Measurements from ENCODE around the gene NR6A1. TPM values are rescaled to one million over a fixed set of nuclear protein-coding genes. Genes with fewer than 3 reads are reported as not detected.

Gene NR6A1
- polyA plus RNA-seq, 1 donor: 1.1 TPM

DNA sequence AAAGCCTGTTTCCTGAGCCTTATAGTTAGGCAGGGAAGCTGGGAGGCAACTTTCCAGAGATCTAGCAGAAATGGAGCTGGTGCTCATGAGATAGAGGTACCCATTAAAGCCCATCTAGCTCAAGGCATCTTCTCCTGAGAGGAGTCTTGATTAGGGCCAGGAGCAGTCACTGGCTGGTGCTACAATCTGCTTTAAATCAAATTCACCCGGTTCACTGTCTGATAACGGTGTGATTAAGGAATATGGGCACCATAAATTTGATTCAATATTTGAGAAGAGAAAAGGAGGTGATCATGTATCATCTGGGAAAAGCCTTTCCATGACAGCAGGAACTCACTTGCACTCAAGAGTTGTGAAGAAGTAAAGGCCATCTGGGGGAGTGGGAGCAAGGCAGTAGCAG is 240.0 kb downstream of the NR6A1 start:
- no peak for DNase-seq (ENCODE audit: low read depth)

DNA sequence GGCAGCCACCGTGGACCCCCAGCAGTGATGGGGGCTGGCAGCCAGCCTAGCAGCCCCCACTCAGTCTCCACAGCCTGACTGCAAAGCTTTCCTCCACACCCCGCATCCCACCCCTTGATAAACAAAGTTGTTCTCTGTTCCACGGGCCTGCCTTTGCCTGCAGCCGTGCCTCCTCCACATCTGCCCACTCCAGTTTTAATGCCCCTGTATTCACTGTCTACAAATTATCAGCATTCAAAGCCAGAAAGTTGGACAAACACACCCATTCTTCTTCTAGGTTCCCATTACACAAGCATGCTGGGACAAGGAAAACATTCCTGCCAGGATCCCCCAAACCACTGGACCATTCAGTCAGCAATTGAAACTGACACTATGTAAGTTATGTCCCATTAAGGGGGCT is 240.9 kb downstream of the NR6A1 start:
- DNase-seq (ENCODE audit: low read depth): no peak

DNA sequence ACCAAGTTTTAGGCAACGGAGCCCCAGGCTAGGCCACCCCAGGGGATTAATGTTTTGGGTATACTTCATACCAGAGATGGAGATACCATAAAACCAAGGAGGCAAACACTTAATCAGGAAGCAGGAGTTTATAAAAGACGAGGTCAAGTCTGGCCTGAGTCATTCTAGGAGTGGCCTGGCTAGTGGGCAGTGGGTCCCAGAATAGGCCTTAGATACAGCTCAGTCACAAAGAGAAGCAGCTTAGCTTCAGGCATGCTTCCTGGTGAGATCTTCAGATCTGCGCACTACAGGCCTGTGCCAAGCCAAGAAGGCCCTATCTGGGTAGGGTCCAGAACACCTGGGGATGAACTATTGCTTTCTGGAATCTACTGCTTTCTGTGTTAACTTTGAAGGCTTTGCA is 243.3 kb downstream of the NR6A1 start:
- no peak for DNase-seq (ENCODE audit: low read depth)

DNA sequence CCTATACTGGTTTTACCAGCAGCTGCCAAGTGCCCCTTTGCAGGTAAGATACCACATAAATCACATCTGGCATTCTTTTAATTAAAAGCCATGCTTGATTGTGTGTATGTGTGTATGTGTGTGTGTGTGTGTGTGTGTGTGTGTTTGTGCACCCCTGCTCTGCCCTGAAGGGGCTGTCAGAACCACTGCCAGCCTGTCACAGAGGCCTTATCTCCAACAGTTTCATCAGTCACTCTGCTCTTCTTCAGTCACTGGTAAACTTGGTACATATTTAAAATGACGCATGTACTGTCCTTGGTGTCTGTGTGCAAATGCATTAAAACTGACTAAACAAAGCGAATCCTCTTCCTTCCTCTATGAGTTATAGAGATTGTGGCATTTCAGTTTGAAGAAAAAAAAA is 244.9 kb downstream of the NR6A1 start:
- DNase-seq (ENCODE audit: low read depth): no peak

DNA sequence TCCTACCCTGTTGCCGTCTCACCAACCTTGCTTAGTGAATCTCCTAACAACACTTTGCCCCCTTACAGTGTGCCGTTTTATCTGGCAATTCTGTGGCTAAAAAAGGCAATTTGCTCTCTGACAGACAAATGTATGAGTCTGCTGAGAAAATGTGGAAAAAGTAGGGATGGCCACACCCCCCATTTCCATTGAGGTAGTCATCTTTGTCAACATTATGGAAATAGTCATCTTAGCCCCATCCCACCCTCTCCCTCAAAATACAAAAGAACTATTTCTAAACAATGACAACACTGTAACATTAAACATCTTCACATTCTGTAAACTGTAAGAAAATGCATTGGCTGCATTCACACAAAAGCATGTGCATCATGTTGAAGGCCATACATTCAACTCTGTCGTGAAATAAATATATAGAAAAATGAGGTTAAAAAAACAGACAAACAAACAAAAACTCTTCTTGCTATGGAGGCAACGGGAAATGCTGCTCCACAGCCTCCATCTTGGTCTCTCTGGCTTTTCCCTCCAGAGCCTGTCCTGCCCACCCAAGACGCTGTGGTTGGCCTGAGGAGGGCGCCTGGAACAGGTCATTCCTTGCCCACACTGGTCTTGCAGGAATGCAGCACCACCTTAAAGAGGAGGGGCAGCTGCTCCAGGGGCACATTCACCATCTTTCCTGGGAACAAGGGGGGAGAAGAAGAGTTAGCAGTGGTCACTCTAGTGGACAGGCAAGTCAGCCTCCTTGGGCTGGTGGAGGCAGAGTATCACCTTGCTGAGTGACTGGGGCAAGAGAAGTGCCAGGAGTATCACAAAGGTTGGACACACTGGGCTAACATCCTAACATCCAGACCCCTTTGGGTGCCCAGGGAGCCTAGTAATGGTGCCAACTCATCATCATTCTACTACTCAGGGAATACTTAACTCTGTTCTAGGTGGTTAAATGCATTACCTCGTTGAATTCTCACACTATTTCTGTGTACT is 248.7 kb downstream of the NR6A1 start:
- no peak for DNase-seq (ENCODE audit: low read depth)

DNA sequence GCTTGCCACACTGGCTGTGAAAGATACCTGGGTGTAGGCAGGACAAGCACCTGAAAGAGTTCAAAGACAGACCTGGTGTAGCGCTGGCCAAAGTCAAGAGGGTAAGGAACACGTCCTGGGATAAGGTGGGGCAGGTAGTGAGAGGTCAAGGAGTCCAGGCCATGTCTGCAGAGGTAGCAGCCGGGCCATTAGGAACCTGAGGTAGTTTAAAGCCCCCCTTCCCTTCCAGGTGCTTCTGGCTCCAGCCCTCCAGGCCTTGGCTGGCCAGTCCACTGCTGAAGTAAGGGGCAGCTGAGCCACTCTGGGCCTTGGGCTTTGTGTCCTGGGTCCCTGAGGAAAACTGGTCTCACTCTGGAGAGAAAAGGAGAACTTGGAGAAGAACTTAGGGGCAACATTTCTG is 250.0 kb downstream of the NR6A1 start:
- DNase-seq (ENCODE audit: low read depth): no peak

DNA sequence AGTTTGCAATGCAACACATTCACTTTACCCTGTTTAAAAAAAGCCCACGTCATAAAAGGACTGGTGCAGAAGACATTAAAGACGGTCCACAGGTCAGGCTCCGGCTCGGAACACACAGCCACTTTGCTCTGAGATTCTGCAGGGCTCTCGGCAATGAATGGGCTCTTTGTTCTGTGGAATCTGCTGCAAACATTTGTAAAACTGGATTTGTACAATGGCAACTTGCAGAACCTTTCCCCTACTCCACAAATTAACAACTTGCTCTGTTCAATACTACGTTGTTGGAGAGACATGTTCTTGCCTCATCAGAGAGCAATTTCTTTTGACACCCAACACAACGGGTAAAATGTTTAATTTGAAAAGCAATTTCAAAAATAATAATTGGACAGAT is 250.9 kb downstream of the NR6A1 start:
- no peak for DNase-seq (ENCODE audit: low read depth)

DNA sequence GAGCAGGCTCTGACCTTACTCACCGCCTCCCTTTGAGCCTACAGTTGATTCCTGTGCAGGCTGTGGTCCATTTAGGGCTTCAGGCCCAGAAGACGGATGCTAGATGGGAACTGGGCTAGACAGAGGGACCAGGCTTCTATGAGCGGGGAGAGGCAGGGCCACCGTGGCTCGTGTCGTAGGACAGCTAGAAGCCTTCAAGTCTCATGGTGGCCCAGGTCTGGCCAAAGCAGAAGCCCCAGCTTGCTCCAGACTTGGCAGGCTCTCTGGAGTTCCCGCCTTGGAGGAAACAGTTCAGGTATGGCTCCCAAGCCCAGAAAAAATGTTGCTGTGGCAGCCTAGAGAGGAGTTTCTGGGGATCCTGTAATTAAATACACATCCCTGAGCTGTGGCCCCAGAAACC is 253.0 kb downstream of the NR6A1 start:
- DNase-seq (ENCODE audit: low read depth): no peak

DNA sequence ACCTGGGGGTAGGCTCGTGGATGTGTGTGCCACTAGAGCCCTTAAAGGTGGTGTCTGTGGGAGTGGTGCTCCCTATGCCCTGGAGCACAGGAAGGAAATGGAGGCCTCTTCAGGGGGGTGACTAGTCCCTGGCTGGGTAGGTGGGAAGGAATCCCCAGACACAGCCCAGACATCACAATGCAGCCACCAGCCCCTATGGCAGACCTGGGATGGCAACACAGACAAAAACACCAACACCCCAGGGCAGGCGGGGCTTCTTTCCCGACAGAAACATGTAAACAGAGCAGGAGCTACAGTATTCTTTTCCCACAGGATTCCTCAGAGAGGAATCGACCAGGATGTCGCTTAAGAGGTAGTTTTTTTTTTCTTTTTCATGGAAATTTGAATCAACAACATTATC is 253.5 kb downstream of the NR6A1 start:
- DNase-seq (ENCODE audit: low read depth): no peak

DNA sequence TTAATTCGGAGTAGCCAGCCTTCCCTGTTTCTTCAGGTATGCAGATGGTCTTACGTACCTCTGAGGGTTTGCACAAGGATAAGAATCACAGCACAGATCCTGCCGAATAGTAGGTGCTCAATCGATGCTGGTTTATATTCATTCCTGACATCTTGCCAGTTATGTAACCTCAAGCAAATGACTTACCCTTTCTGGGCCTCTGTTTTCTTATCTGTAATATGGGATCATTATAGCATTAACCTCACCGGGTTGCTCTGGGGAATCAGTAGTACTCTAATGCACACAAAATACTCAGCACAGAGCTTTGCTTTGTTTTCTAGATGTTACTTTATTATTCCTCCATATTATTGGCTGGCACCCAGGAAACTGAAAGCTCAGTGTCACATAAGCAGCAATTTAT is 256.2 kb downstream of the NR6A1 start:
- DNase-seq (ENCODE audit: low read depth): no peak

DNA sequence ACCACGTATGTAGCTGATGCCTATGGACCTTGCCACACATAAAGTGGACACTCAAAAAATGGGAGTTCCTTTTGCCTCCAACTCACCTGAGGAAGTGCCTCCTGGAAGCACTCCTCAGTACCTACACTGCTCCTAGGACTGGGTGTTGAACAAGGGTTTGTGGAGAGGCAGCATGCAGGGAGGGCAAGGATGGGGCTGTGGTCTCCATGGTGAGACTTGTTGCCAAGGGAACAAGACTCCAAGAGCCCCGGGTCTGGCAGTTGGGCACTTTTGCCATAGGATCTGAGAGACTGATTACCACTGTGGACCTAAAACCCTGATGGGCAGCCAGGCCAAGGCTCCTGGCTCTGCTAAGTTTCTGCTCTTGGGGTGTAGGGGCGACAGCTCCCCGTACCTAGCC is 257.0 kb downstream of the NR6A1 start:
- no peak for DNase-seq (ENCODE audit: low read depth)

DNA sequence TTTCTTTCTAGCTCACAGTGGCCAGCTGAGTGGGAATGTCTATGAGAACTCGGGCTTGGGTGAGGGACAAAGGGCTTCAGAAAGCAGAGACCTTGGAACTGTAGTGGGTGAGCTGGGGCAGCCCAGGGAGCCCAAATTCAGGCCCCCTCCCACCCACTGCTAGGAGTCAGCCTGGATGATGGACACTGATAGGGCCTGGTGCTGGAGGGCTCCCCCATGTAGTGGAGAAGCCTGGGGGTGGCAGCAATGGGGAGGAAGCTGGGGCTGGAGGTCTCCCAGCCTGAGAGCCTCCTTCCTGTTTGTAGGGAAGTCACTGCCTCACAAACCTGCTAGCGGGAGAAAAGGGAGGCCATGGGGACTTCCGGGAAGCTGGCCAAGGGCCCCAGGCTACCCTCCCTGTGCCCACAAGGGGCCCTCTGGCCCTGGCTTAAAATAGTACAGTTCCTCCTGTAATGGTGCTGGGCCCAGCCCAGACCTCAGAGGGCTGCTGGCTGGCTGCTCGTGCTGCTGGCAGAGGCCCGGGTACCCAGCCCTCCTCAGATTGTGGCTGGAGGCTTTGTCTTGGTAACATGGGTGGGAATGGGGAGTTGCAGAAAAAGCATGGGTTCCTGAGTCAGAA is 257.6 kb downstream of the NR6A1 start:
- DNase-seq (ENCODE audit: low read depth): no peak

DNA sequence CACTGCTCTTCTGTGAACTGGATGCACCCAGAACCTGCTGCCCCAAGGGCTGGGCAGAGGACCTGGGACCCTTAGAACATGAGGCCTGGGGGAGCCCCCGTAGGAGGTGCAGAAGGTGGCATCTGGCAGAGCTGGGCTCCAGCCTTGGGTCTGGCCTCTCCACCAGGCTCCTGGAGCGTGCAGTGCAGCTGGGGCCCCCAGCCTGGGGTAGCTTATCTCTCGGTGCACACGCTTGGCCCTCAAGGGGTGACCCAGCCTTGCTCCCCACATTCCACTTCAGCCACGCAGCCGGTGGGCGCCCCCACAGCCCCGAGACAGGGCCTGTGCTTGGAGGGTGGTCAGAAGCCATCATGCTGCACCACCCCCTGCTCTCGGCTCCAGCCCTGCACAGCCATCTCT is 258.3 kb downstream of the NR6A1 start:
- no peak for DNase-seq (ENCODE audit: low read depth)

DNA sequence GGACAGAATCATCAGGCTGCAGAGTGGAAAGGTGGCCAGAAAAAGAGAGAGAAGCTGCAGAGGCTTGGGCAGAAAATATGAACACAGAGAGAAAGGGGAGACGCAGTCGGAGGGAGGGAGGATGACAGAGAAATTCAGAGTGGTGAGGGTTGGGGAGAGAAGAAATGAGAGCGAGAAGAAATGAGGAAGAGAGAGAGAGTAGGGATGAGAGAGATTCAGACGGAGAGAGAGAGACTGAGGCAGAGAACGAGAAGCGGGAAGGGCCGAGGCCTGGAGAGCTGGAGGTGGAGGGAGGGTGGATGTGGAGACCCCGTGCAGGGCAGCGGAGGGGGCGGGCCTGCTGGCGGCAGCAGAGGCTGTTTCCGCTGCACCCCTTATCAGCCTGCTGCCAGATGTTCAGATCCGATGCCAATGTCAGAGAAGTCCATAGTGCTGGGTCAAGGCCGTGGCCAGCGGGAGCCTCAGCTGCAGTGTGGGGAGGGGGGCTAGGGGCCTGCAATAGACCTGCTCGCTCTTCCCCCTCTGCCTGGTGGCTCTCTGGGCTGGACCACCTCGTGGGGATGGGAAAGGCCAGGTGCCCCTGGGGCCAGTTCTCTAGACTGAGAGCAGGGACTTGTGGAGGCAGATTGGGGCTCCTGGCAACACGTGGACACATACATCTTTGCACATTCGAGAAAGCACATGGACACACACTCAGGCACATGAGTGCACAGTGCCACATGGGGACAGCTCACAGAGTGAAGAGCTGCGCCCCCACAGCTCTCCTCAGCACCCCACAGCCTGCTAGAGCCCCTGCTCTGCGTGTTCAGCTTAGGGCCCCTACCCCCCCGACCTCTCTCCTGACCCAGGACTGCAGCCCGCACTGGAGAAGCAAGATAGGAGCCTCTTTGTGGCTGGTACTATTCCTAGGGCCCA is 259.0 kb downstream of the NR6A1 start:
- DNase-seq (ENCODE audit: low read depth): no peak

DNA sequence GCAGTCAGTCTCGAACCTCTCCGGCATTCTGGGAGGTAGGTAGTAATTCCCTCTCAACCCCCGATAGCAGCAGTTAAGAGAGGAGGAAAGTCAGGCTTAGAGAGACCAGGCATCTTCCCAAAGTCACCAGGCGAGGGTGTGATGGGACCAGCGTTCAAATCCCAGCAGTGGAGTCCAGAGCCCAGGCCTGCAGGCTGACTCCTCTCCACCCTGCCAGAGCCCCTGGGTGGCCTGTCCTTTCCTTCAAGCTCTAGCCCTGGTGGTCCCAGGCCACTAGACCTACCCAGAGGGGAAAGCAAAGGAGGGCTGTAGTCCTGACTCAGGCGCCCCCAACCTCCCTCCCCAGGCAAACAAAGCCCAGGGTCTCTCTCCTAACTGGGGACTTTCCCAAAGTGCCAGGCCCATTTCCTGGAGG is 259.7 kb downstream of the NR6A1 start:
- no peak for DNase-seq (ENCODE audit: low read depth)

DNA sequence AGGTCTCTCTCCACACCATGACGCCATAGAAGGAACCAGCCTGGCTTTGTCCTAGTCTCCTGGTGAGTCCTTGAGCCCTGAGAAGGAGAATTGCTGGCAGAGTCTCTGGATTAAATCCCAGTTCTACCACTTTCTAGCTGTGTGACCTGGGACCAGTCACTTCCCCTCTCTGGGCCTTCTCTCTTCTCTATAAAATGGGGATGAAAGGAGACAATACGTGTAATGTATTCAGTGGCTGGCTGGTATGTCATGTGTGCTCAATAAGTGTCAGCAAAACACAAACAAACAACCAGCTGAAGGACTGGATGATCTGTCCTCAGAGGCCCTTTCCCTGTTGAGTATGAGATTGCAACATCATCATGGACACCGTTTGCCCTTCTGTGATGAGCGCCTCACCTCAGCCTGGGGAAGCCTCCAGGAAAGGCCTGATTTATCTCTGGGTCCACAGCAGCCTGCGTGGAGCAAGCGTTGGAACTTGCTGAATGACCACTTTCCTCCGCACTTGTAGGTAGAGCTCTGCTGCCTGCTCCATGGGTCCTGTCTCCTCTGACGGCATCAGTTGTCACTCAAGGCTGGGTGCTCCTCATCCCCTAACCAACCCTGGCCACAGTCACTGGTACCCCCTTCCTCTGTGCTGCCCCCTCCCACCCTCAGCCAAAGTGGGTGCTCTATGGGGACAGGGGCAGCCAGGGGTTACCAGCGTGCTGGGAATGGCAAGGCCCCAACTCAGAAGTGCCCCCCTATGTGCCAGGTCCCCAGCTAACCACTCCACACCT is 260.3 kb downstream of the NR6A1 start:
- no peak for DNase-seq (ENCODE audit: low read depth)

DNA sequence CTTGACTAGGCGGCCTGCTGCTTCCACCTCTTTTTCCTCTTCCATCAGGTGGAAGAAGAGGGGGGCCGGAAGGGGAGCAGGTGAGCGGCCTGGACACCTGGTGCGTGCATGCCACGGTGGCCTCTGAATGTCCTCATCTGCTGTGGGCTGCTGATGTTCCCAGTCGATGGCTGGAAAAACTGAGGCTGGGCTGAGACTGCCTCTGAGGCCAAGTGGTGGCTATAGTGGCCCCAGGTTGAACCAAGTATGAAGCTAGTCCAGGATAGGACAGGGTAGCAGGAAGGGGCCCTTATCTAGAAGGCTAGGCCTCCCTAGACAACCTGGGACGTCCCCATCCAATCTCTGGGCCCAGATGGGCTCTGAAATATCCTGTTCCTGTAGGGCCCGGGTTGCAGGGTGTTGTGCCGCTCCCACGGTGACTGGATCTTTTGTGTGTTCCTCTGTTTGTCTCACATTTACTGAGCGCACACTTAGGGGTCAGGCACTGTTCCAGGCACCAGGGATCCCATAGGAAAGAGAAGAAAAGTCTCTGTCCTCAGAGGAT is 263.2 kb downstream of the NR6A1 start:
- no peak for DNase-seq (ENCODE audit: low read depth)

DNA sequence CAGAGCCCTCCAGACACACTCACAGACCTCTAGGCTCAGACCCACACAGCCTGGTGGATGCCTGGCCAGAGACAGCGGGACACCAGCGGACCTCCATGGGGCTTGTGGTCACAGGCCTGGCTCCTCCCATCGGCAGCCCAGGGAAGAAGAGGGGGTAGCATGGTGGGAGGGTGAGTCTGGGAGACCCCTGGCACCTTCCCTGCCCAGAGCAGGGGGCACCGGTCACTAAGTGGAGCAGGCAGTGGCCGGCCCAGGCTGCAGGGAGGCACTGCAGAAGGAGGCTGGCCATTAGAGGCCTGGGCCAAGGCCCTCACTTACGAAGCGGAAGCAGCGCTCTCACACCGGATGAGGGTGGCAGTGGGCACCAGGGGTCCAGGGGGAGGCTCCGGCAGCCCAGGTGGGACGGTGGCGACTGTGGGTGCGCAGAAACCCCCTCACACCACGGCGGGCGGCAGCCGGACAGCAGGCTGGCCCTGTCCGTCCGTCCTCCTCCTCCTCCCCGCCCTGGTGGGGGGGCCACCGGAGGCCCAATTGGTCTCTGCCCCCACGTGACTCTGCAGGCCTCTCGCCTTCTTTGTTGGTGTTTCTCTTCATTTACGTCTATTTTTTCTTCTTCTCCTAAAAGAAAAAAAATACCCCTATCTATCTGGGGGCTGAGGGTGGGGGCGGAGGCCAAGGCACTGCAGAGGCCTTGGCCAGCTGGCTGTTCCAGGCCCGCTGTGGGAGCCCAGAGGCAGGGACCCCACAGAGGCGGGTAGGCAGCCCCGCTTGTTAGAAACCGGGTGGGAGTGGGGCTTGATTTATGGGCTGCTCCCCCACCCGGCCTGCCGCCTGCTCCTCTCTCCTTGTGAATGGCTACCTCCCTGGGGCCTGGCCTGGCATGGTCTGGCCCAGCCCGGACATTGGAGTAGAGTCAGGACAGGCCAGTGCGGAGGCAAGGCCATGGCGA is 263.9 kb downstream of the NR6A1 start, which contains the start of gene NR5A1:
Gene NR5A1 (minus strand): TSS at position 469 of the 949 bp plus-strand sequence. CDS start 4,004 bp downstream, outside the sequence.
- DNase-seq (ENCODE audit: low read depth): no peak

DNA sequence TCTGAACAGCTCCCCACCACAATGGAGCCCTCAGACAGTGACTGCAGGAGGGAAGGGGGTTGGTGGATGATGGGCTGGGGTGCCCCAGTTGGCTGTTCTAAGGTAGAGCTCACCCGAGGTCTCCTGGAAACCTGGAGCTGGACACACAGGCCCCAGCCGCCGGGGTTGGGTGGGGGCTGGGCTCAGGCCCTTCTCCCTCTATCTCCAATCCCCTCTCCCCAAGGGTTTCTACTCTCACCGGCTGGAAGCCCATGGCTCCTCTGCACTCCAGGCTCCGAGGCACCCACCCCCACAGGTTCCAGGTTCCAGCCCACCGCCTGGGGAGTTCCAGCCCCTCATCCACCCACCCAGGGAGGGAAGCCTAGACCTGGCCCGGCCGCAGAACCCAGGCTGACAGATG is 264.7 kb downstream of the NR6A1 start:
- no peak for DNase-seq (ENCODE audit: low read depth)

DNA sequence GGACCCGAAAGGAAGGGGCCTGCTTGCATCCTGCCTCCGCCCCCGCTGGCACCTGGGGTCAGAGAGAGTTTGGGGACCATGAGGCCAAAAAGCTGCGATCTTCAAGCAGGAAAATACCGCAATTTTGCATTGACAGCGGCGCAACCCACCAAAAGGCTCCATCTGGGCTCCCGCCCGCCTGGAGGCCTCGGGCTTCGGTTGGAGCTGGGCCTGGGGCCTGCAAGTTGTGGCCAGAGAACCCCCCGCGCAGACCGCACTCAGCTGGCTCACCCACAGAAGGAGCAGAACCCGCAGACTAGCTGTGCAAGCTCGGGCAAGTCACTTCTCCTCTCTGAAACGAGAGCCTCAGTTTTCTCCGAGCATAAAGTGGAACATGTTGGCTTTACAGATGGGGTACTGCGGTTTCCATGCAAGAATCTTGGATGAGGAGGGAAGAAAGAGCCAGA is 265.2 kb downstream of the NR6A1 start:
- no peak for DNase-seq (ENCODE audit: low read depth)
